ENCODE data around the gene SYMPK. TPM values are rescaled to one million over a fixed set of nuclear protein-coding genes. Genes with fewer than 3 reads are reported as not detected.
A peak's percentile ranks its signal among the peaks of the same experiment; 100 is the strongest.

Gene SYMPK
- total RNA-seq, 1 experiment from 2014 or later = 86.2 TPM

GRCh38 chr19:45905011-45905410, 42.1 kb upstream of the SYMPK start:
- Mint-ChIP-seq H3K4me1 (ENCODE audit: insufficient read depth, unreplicated experiment) (peaks cover 4% of the 10 kb centered on the region), H3K9me3 (ENCODE audit: unreplicated experiment) (no peaks in the 10 kb centered on the region), H3K4me3 (ENCODE audit: unreplicated experiment) (no peak overlapping the region), H3K36me3 (ENCODE audit: insufficient read depth, unreplicated experiment) (peaks cover 10% of the 10 kb centered on the region), H3K27ac (ENCODE audit: low read depth, unreplicated experiment) (no peak overlapping the region), H3K27me3 (ENCODE audit: insufficient read depth, unreplicated experiment) (no peaks in the 10 kb centered on the region)
- no peak for TF ChIP-seq CTCF (IDR thresholded peaks at IDR 0.05; ENCODE audit: unreplicated experiment)
- intact Hi-C loops (cut with micrococcal nuclease) = no loop called here
- BruUV-seq (replicated peaks) = no TSS peak
- POLR2A ChIA-PET = no interaction called here
- DNase-seq (ENCODE audit: unreplicated experiment) = no peak
- CTCF ChIA-PET = interaction anchor here (0.6 kb wide), 1 partner anchor 20 kb away, joined by 3 read pairs; no protein-coding TSS in a partner anchor

- Mint-ChIP-seq H3K4me1 (ENCODE audit: insufficient read depth, unreplicated experiment) (peaks cover 6% of the 10 kb centered on the region), H3K27ac (ENCODE audit: low read depth, unreplicated experiment) (no peak overlapping the region), H3K9me3 (ENCODE audit: unreplicated experiment) (no peaks in the 10 kb centered on the region), H3K36me3 (ENCODE audit: insufficient read depth, unreplicated experiment) (peaks cover 31% of the 10 kb centered on the region), H3K27me3 (ENCODE audit: insufficient read depth, unreplicated experiment) (no peaks in the 10 kb centered on the region), H3K4me3 (ENCODE audit: unreplicated experiment) (peak overlapping the region; percentile 98)
- DNase-seq (ENCODE audit: unreplicated experiment) = peak; percentile 98
- TF ChIP-seq CTCF (IDR thresholded peaks at IDR 0.05; ENCODE audit: unreplicated experiment) = no peak
- intact Hi-C loops (cut with micrococcal nuclease) = no loop called here
- BruUV-seq (replicated peaks) = no TSS peak
- ChIA-PET CTCF (interaction anchor here (0.6 to 1.9 kb wide), 7 partner anchors 9 to 561 kb away, joined by 3 to 8 read pairs (median 4); no protein-coding TSS in a partner anchor), POLR2A (interaction anchor here (0.6 to 4.4 kb wide), 17 partner anchors 8 to 759 kb away, joined by 3 to 46 read pairs (median 3); partner anchors contain the start of genes CCDC61, FOXA3, IRF2BP1 and SYMPK)
These were observed 40.0 kb upstream of the SYMPK start for GRCh38 chr19:45902651-45903625.

DNA sequence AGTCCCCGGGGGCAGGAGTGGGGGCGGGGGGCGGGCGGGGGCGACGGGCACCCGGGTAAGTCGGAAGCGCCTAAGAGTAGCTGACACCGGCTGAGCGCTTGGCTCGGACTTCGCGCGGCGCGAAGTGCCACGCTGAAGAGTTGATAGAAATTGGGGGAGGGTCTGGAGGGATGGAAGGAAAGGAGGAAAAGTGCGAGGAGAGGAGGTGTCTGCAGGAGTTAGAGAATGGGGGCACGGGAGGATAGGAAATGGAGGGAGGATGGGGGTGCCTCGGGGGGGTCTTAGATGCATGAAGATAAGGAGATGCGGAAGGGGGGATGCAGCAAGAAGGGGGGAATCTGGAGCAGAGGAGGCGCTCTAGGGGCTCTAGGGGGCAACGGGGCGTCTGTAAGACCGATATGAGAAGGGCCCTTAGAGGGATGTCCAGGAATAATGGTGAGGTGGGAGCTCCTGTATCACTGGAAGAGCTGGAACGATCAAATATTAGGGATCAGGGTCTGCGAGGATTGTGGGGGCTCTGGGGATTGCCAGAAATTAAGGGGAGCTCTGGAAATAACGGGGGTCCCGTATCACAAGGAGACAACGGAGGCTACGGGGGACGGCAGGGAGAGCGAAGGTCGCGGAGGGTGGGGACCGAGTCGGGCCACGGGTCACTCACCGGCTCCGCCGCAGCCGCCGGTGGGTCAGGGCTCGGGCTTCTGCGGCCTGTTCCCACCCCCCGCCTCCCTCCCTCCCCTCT, 39.1 kb upstream of the SYMPK start, which contains the start of gene MYPOP:
Gene MYPOP (minus strand): TSS at position 702 of the 739 bp plus-strand sequence. CDS start 840 bp downstream, outside the sequence.
- ChIA-PET POLR2A (interaction anchor here (0.6 to 4.4 kb wide), 14 partner anchors 15 to 759 kb away, joined by 3 to 46 read pairs (median 4); partner anchors contain the start of genes CCDC61, FOXA3, IRF2BP1 and SYMPK), CTCF (interaction anchor here (0.7 to 1.9 kb wide), 5 partner anchors 10 to 379 kb away, joined by 3 to 8 read pairs (median 5); no protein-coding TSS in a partner anchor)
- no peaks in the 10 kb centered on the region for H3K27me3 Mint-ChIP-seq (ENCODE audit: insufficient read depth, unreplicated experiment)
- DNase-seq (ENCODE audit: unreplicated experiment) = peak; percentile 16
- BruUV-seq (replicated peaks) = no TSS peak
- H3K4me3 Mint-ChIP-seq (ENCODE audit: unreplicated experiment) = peak within 1 kb of the TSS; percentile 98
- TF ChIP-seq CTCF (IDR thresholded peaks at IDR 0.05; ENCODE audit: unreplicated experiment) = no peak
- no peaks in the 10 kb centered on the region for H3K9me3 Mint-ChIP-seq (ENCODE audit: unreplicated experiment)
- peaks cover 40% of the 10 kb centered on the region for H3K36me3 Mint-ChIP-seq (ENCODE audit: insufficient read depth, unreplicated experiment)
- intact Hi-C loops (cut with micrococcal nuclease) = no loop called here
- H3K27ac Mint-ChIP-seq (ENCODE audit: low read depth, unreplicated experiment) = peak within 1 kb of the TSS; percentile 83
- H3K4me1 Mint-ChIP-seq (ENCODE audit: insufficient read depth, unreplicated experiment) = peaks cover 6% of the 10 kb centered on the region

Measured in MCF 10A (cell line).